OCI-LY3 (cell line): ENCODE data around the gene PCDHB12.

ENCODE experiments used
- CTCF ChIP-seq: fragments of 200-600, 300-600 bp; sonication (generic); IDR thresholded peaks from 2 replicates; pipeline ENCODE4 v1.5.1; 2014; ENCODE audit warnings: antibody characterized with exemption, low read length, low read depth
- EZH2phosphoT487 ChIP-seq: fragments of 200-600 bp; shearing (Covaris generic); IDR thresholded peaks from 2 replicates; pipeline ENCODE4 v1.6.1; 2018; ENCODE audit warnings: antibody characterized with exemption, mixed run types, low read depth

GRCh38 chr5:141186897-141187512 is 21.5 kb upstream of the PCDHB12 start, which contains the start of gene PCDHB9:
- TF ChIP-seq CTCF (peak; percentile 58), EZH2phosphoT487 (no peak)
